Panc1 (cell line): ENCODE results near the gene GALNT11. TPM values are rescaled to one million over a fixed set of nuclear protein-coding genes. Genes with fewer than 3 reads are reported as not detected.

ENCODE experiments used
- ATAC-seq: fragments of 200-7000 bp; cut with Tn5 transposase; 2 replicates; pipeline ENCODE4 v1.9.1; 2020; ENCODE audit warnings: mild to moderate bottlenecking, moderate library complexity
- BruUV-seq: library from RNA; stranded (reverse); fragments of 400-500 nt; replicated peaks from 2 replicates; lab custom pipeline; 2021; lab: Mats Ljungman, UMichigan
- CTCF ChIA-PET: fragments of 300-600 bp; sonication (Branson Sonifier 250); formaldehyde crosslinking; loops from one replicate; lab custom pipeline; 2022; ENCODE audit warnings: antibody characterized with exemption; lab: Charles Lee
- POLR2A ChIA-PET: fragments of 300-600 bp; sonication (Branson Sonifier 250); formaldehyde crosslinking; loops from one replicate; lab custom pipeline; 2022; ENCODE audit warnings: antibody characterized with exemption; lab: Charles Lee
- DNase-seq: peaks from one replicate; pipeline ENCODE4 v3.0.0-alpha.2; 2010; ENCODE audit warnings: low read depth, low spot score
- H3K27ac ChIP-seq: 2 replicates; pipeline ENCODE4 v1.5.1; 2011; ENCODE audit warnings: mild to moderate bottlenecking, low read length, inconsistent platforms
- H3K27me3 ChIP-seq: fragments of 200-500 bp; sonication (Bioruptor generic); 2 replicates; pipeline ENCODE4 v1.6.0; 2014; ENCODE audit warnings: low read length, inconsistent platforms; ENCODE audit not compliant: control insufficient read depth, insufficient read depth
- H3K36me3 ChIP-seq: fragments of 200-500 bp; sonication (Bioruptor generic); 2 replicates; pipeline ENCODE4 v1.5.1; 2014; ENCODE audit warnings: inconsistent platforms, mild to moderate bottlenecking, low read length, moderate library complexity; ENCODE audit not compliant: control insufficient read depth, insufficient read depth
- H3K4me1 ChIP-seq: 2 replicates; pipeline ENCODE4 v1.5.1; 2011; ENCODE audit warnings: inconsistent platforms, mild to moderate bottlenecking, low read length, moderate library complexity; ENCODE audit not compliant: control insufficient read depth, insufficient read depth
- H3K4me3 ChIP-seq, 2 experiments: 2 replicates each; pipeline ENCODE4 v1.5.1; 2011 to 2012; ENCODE audit warnings: low read depth in 2 of 2, low read length in 2 of 2, mild to moderate bottlenecking in 2 of 2, inconsistent platforms in 1 of 2, moderate library complexity in 1 of 2
- H3K9me3 ChIP-seq: fragments of 200-500 bp; sonication (Bioruptor generic); 2 replicates; pipeline ENCODE4 v1.5.1; 2014; ENCODE audit warnings: low read depth, mild to moderate bottlenecking, inconsistent platforms, low read length, moderate library complexity; ENCODE audit not compliant: control insufficient read depth, insufficient read depth
- CTCF ChIP-seq: fragments of 450-650 bp; IDR thresholded peaks from 2 replicates; pipeline ENCODE4 v1.5.1; 2017; ENCODE audit warnings: mild to moderate bottlenecking
- POLR2AphosphoS5 ChIP-seq: IDR thresholded peaks from 2 replicates; pipeline ENCODE4 v1.6.1; 2012; ENCODE audit warnings: mild to moderate bottlenecking, low read depth, low read length, moderate library complexity
- REST ChIP-seq, 2 experiments: IDR thresholded peaks; 2 replicates each; pipeline ENCODE4 v1.6.1; 2011 to 2012; ENCODE audit warnings: low read depth in 2 of 2, control low read depth in 1 of 2, low read length in 1 of 2, mild to moderate bottlenecking in 1 of 2, moderate library complexity in 1 of 2; ENCODE audit not compliant: insufficient read depth in 1 of 2
- SIN3A ChIP-seq: IDR thresholded peaks from 2 replicates; pipeline ENCODE4 v1.6.1; 2012; ENCODE audit warnings: low read depth, mild to moderate bottlenecking, low read length, moderate library complexity, borderline replicate concordance; ENCODE audit not compliant: insufficient read depth
- TCF7L2 ChIP-seq: IDR thresholded peaks from 2 replicates; pipeline ENCODE4 v1.6.1; 2011; ENCODE audit warnings: mild to moderate bottlenecking, low read depth, low read length, inconsistent platforms
- in situ Hi-C: cut with HindIII; loops from 2 replicates; pipeline ENCODE4 v1.10.0; 2016; ENCODE audit warnings: low sequenced_read_pairs, low pct_unique_long_range_greater_than_20kb
- intact Hi-C: fragments of 100-400 bp; cut with micrococcal nuclease; formaldehyde crosslinking; loops from one replicate; pipeline ENCODE4 v1.10.0; 2022; ENCODE audit not compliant: unreplicated experiment
- total RNA-seq: library from RNA; stranded (reverse); gene quantifications from one replicate; pipeline ENCODE4 v1.2.1, GENCODE V29; 2021; ENCODE audit not compliant: unreplicated experiment

The GALNT11 gene
- total RNA-seq, 1 experiment from 2014 or later: 48.7 TPM

- POLR2A ChIA-PET: no interaction called here
- no TSS peak for BruUV-seq
Measured at GRCh38 chr7:152112829-152113228, 87.4 kb downstream of the GALNT11 start.

GRCh38 chr7:152115021-152115718, 89.7 kb downstream of the GALNT11 start:
- in situ Hi-C loops: no loop called here
- CTCF ChIA-PET: no interaction called here

More at GRCh38 chr7:152112829-152113228, 87.4 kb downstream of the GALNT11 start:
- intact Hi-C loops (no loop called here), in situ Hi-C loops (no loop called here)
- Histone ChIP-seq H3K4me3 (no peak overlapping the region), H3K27me3 (no peaks in the 10 kb centered on the region), H3K27ac (no peak overlapping the region), H3K36me3 (peaks cover 5% of the 10 kb centered on the region), H3K9me3 (no peaks in the 10 kb centered on the region), H3K4me1 (no peaks in the 10 kb centered on the region)
- no peak for TF ChIP-seq SIN3A
- ATAC-seq (no peak), DNase-seq (no peak)
- CTCF ChIA-PET: no interaction called here

GRCh38 chr7:152117356-152117755, 91.9 kb downstream of the GALNT11 start:
- BruUV-seq: no TSS peak
- intact Hi-C loops (no loop called here), in situ Hi-C loops (no loop called here)
- no peaks in the 10 kb centered on the region for H3K27me3 ChIP-seq
- H3K9me3 ChIP-seq: no peaks in the 10 kb centered on the region
- TF ChIP-seq POLR2AphosphoS5 (no peak), TCF7L2 (no peak), REST (IDR thresholded peaks at IDR 0.05; ENCODE audit: insufficient read depth in 1 of 2, low read depth in 2 of 2, low read length in 1 of 2) (no peak), SIN3A (no peak), CTCF (no peak)
- CTCF ChIA-PET: no interaction called here
- DNase-seq (no peak), ATAC-seq (no peak)
- peaks cover 9% of the 10 kb centered on the region for H3K36me3 ChIP-seq
- H3K4me3 ChIP-seq: no peak overlapping the region
- POLR2A ChIA-PET: no interaction called here
- H3K27ac ChIP-seq: no peak overlapping the region
- no peaks in the 10 kb centered on the region for H3K4me1 ChIP-seq

More at GRCh38 chr7:152115021-152115718, 89.7 kb downstream of the GALNT11 start:
- Histone ChIP-seq H3K9me3 (no peaks in the 10 kb centered on the region), H3K27me3 (no peaks in the 10 kb centered on the region), H3K36me3 (peaks cover 5% of the 10 kb centered on the region), H3K27ac (no peak overlapping the region), H3K4me3 (no peak overlapping the region), H3K4me1 (no peaks in the 10 kb centered on the region)
- DNase-seq: no peak
- BruUV-seq: no TSS peak
- ATAC-seq: no peak
- intact Hi-C loops: no loop called here
- TF ChIP-seq TCF7L2 (no peak), POLR2AphosphoS5 (no peak), REST (IDR thresholded peaks at IDR 0.05; ENCODE audit: insufficient read depth in 1 of 2, low read depth in 2 of 2, low read length in 1 of 2) (no peak)
- POLR2A ChIA-PET: no interaction called here
